ENCODE data around the gene TBCK. TPM values are rescaled to one million over a fixed set of nuclear protein-coding genes. Genes with fewer than 3 reads are reported as not detected.

Gene TBCK
- total RNA-seq, 4 donors from 2014 or later: 15.6 to 29.9 (median 21.8) TPM

DNA sequence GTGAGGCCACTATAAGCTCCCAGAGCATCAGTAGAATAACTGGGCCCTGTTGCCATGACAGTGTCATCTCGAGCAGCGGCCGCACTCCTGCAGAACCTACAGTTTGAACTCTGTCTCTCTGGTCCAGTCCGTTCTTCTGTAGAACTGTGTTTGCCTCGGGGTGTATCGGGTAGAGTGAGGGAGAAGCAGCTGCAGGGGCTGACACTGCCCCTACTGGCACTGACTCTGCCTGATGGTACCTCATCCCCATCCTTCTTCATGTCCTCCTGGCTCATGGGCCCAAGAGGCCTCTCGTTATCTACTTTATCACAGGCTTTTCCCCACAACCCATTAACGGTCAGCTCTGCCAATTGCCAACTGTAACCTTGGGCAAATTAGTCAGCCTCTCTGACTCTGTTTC is 324.3 kb downstream of the TBCK start:
- 89 to 91% methylated on average over 8 of the region's 8 CpGs for WGBS, 2 donors
- H3K4me3 ChIP-seq (ENCODE audit: low read depth, poor library complexity, severe bottlenecking): no peak overlapping the region
- DNase-seq (ENCODE audit: low spot score in 2 of 2): no peak
- intact Hi-C loops (cut with DNase I; ENCODE audit: low total_unique reads): no loop called here
- TF ChIP-seq CTCF (IDR thresholded peaks at IDR 0.05): no peak
- no peak for TF ChIP-seq POLR2A (IDR thresholded peaks at IDR 0.05)

Other genes starting within 250 kb of the TBCK start
- 10 to 100 TPM; 14.9 to 25.0 (median 18.6) TPM for gene AIMP1, start 341 bp upstream of the TBCK start, total RNA-seq
- not detected for gene GIMD1, start 52.6 kb upstream of the TBCK start, total RNA-seq

All from lower leg skin (tissue), 4 donors.